Measurements from ENCODE around the gene BCAS4.
"Not testable (repeated sequence)": the region's sequence is repeated elsewhere in the genome, so short reads cannot be mapped to it uniquely, and the experiment has no call there.

BCAS4 gene, protein sequence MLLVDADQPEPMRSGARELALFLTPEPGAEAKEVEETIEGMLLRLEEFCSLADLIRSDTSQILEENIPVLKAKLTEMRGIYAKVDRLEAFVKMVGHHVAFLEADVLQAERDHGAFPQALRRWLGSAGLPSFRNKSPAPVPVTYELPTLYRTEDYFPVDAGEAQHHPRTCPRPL

DNA sequence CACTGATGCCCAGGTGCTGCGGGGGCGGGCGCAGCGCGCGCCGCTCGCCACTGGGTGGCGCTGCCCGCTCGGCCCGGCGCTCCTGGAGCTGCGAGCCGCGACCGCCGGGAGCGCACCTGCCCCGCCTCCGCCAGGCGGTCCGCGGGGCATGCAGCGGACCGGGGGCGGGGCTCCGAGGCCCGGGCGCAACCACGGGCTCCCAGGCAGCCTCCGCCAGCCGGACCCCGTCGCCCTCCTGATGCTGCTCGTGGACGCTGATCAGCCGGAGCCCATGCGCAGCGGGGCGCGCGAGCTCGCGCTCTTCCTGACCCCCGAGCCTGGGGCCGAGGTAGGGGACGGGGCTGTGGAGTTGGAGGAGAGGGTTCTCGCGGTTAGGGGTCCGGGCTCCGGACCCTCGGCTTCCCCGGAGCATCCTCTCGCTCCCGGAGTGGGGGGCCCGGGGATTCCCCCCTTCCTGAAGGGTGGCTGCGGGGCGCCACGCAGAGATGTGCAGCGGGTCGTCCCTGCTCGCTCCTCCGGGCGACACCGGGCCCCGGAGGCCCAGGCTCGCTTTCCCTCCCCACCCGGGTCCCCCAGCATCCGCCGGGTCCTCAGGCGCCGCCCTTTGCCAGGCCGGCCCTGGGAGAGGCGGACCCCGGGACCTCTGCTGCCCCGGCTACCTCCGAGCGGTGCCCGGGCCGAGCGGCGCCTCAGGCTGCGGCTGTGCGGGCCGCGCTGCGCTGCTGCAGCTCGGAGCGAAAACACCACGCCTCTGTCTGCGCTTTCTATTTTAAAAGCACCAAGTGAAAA is at the start of gene BCAS4:
Gene BCAS4, plus strand, starts transcription at position 216 of the 789 bp plus-strand sequence. Its CDS starts 23 bp downstream, at position 239.
- peak; percentile 55 for DNase-seq (ENCODE audit: low read depth)

DNA sequence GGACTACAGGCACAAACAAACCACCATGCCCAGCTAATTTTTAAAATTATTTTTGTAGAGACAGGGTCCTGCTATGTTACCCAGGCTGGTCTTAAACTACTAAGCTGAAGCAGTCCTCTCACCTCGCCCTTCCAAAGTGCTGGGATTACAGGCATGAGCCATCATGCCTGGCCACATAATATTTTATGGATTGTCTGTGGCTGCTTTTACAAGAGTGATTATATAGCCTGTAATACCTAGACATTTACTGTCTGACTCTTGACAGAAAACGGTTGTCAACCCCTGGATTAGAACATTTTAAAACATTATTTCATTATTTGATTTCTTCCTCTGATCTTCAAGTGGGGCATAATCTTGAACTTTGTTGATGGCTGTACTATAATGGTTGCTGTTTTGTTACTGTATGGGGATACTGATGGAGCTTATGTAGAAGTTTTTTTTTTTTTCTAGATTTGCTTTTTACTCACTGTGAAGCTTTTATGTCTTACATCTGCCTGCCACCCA is 49.2 kb upstream of the BCAS4 start:
- DNase-seq (ENCODE audit: low read depth) = no peak

- DNase-seq (ENCODE audit: low read depth) = no peak
Observed at GRCh38 chr20:50746138-50746940, 48.5 kb upstream of the BCAS4 start.

DNA sequence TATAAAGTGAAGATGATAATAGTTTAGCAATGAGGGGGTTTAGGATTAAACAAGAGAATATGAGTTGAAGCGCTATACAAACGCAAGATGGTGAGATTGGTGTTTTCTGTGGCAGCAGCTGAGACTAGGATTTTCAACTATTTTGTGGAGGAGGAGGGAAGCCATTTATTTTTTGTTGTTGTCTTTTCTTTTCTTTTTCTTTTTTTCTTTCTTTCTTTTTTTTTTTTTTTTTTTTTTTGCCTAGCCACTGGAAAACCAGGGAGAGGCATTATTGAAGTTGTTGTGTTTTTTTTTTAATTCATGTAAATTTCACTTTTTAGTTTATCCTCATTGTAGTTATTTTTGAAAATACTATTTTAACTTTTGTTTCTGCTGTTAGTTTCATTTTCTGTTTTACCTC is 47.6 kb upstream of the BCAS4 start:
- DNase-seq (ENCODE audit: low read depth) = no peak

GRCh38 chr20:50750145-50750671 is 44.7 kb upstream of the BCAS4 start:
- no peak for DNase-seq (ENCODE audit: low read depth)

DNA sequence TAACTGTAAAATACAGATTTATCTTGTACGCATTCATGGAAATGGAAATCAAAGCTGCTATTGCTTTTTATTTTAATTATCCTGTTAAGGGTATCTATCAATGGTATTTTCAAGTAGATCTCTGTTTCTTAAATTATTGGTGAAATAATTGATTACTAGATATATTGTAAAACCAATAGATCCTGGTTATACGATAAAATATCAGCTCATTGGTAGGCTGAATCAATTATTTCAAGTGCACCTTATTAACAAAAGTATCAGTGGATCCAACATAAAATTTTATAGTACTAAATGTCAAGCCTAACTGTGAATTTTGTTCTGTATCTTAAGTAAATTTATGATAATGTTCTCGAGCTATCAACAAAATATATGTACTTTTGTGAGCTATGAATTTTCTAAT is 41.7 kb upstream of the BCAS4 start:
- no peak for DNase-seq (ENCODE audit: low read depth)

DNA sequence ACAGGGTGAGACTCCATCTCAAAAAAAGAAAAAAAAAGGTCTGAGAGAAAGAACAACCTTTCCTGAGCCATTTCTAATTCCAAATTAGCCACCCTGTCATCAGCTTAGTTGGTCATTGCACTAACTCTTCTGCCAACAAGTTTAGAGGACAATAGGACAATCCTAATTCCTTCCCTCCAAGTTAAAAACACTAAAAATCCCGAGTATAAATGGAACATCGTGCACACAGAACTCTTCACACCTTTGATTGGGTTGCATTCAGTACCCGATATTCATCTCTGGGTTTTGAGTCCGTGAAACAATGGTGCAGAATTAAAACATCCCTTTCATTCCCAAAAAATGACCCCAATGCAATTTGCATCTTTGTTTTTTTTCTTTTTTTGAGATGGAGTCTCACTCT is 40.4 kb upstream of the BCAS4 start:
- DNase-seq (ENCODE audit: low read depth) = no peak

- DNase-seq (ENCODE audit: low read depth) = no peak
Observed at GRCh38 chr20:50756447-50756846, 38.4 kb upstream of the BCAS4 start.

DNA sequence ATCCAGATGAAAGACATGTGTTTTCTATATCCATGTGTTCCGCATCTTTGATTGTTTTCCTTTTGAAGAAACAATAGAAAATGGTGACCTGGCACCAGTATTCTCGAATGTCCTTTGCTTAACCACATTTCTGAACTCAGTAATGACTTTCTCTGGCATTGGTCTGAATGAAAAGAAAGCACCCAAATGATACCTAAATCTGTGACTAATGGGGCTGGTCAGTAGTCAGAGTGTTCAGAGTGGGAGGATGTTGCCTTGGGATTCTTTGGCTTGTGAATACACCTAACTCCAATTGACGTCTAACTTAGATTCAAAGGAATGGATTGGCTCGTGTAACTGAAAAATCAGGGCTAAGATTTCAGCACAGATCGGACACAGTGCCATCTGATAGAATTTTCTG is 36.4 kb upstream of the BCAS4 start:
- DNase-seq (ENCODE audit: low read depth) = no peak

- no peak for DNase-seq (ENCODE audit: low read depth)
Observed at GRCh38 chr20:50758992-50759391, 35.9 kb upstream of the BCAS4 start.

DNA sequence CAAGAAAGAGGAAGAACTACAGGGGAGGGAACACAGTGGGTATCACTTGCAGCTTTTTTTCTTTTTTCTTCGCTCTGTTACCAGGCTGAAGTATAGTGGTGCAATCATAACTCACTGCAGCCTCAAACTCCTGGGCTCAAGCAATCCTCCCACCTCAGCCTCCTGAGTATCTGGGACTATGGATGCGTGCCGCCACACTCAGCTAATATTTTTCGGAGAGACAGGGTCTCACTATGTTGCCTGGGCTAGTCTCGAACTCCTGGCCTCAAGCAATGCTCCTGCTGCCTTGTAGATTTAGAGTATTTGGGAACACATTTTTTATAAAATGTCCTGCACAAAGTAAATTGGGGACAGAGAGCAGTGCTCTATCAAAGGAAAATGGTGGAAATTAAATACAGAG is 35.2 kb upstream of the BCAS4 start:
- no peak for DNase-seq (ENCODE audit: low read depth)

GRCh38 chr20:50762045-50762422 is 32.8 kb upstream of the BCAS4 start:
- DNase-seq (ENCODE audit: low read depth) = no peak

DNA sequence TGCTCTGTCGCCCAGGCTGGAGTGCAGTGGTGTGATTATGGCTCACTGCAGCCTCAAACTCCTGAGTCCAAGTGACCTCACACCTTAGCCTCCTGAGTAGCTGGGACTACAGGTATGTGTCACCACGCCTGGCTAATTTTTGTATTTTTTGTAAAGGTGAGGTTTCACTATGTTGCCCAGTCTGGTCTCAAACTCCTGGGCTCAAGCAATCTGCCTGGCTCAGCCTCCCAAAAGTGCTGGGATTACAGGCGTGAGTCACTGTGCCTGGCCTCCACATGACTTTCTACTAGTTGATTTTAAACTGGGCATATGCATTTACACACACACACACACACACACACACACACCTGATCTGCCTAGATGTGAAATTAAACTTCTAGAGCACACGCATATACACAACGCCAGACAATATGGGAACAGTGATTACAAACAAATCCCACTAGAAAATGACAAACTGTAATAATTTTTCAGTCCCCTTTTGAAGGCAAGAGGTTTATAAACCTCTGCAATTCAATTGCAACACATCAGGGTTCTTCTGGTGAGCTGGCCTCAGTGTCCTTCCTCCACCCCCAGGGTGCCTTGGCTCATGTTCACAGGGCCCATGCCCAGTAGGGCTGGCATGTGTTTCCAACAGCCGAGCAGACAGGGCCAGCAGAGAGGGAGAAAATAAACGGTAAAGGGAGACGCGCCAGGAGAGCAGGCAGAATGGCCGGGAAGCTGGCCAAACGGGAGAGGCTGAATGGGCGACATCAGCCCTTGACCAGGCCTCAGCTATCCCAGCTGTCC is 32.2 kb upstream of the BCAS4 start:
- no peak for DNase-seq (ENCODE audit: low read depth)

GRCh38 chr20:50763550-50764458 is 31.1 kb upstream of the BCAS4 start:
- not testable (repeated sequence) for DNase-seq (ENCODE audit: low read depth)

- DNase-seq (ENCODE audit: low read depth) = not testable (repeated sequence)
Observed at GRCh38 chr20:50765251-50765650, 29.6 kb upstream of the BCAS4 start.

DNA sequence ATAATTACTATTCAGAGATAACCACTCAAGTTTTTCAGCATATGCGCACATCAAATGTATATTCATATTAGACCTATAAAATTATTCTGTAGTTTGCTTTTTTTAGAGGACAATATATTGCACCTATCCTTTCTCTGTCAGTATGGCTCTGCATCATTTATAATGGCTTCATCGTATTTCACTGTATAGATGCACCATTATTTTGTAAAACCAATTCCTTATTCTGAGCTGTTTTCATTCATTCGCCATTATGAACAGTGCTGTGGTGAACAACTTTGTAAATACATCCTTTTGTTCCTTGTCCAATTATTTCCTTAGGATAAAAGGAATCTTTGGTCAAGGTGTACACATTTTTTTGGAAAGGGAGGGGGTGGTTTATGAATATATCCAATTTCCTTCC is 29.2 kb upstream of the BCAS4 start:
- no peak for DNase-seq (ENCODE audit: low read depth)

GRCh38 chr20:50766955-50767809 is 27.7 kb upstream of the BCAS4 start:
- not testable (repeated sequence) for DNase-seq (ENCODE audit: low read depth)

DNA sequence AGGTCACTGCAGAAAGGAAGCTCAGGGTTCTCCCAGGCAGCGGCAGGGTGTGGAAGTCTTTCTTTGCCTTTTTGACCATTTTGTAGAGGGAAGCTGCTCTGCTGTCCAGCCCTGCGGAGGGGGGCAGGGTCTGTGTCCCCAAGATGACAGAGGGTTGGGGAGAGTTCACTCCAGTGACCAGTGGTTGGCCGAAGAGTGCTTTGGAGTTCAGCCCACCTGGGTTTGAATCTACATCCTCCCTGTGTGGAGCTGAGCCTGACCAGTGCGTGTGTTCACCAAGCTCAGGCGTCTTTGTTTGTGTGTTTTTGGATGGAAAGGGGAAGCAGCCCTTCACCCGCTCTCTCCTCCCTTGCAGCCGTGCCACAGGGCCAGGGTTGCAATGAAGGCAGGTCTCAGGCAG is 25.9 kb upstream of the BCAS4 start:
- DNase-seq (ENCODE audit: low read depth) = not testable (repeated sequence)

- DNase-seq (ENCODE audit: low read depth) = not testable (repeated sequence)
Observed at GRCh38 chr20:50769551-50770085, 25.2 kb upstream of the BCAS4 start.
